Measurements from ENCODE around the gene SPAG17. TPM values are rescaled to one million over a fixed set of nuclear protein-coding genes. Genes with fewer than 3 reads are reported as not detected.

Gene SPAG17
- 0.25 TPM in 1 of 2 replicates, not detected in the other for total RNA-seq (2014; rRNA removed; shearing (Covaris generic); ENCODE audit: low replicate concordance)

DNA sequence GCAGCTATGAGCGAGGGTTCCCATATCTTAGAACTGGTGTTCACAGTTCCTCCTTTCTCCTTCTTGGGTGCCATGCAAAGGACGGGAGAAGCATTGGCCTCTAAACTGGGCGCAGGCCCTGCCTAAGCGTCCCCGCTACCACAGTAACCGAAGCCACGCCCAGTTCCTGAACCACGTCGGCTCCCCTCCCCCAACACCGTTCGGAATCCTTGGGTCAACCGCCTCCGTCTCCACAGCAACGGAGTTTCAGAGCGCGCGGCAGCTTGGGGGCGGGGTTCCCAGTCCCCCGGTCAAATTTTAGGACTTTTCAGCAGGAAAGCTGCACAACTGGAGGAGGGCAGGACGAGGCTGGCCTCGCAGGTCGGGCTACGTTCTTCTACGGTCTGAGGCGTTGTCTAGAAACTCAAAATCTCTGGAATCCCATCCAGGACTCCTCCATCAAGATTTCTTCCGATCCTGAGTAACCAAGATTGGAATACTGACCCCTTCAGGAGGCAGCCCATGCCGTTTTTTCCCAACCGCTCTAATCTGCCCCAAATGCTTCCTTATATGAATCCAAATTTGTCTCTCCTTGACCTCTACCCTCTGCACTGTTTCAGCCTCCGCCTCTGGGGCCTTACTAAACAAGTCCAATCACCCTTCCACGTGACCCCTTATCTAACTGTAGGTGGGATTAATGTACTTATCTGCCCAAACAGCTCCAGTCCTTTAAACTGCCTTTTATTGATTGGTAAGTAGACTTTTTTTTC is at the start of gene SPAG17:
Gene SPAG17 (minus strand): TSS at position 145 of the 749 bp plus-strand sequence. CDS start 71 bp downstream, at position 74.
- H3K9me3 ChIP-seq: peaks cover 2% of the 10 kb centered on the region; the same call in 1 of the 2 replicates
- H3K36me3 ChIP-seq: no peaks in the 10 kb centered on the region
- H3K4me3 ChIP-seq: peak within 1 kb of the TSS; percentile 34
- peak; percentile 50 for DNase-seq
- no peaks in the 10 kb centered on the region for H3K27me3 ChIP-seq

DNA sequence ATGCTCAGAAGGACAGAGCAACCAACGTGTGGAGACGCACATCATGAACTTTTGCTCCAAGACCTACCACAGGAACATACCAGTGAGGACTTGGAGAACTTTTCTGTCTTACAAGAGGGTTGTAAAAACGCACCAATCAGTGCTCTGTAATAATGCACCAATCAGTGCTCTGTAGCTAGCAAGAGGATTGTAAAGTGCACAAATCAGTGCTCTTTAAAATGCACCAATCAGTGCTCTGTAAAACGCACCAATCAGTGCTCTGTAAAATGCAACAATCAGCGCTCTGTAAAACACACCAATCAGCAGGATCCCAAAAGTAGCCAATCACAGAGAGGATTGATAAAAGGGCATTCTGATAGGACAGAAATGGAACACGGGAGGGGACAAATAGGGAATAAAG is 40.4 kb upstream of the SPAG17 start:
- Histone ChIP-seq H3K27me3 (no peaks in the 10 kb centered on the region), H3K36me3 (no peaks in the 10 kb centered on the region), H3K4me3 (no peak overlapping the region), H3K9me3 (no peaks in the 10 kb centered on the region)
- DNase-seq: no peak

DNA sequence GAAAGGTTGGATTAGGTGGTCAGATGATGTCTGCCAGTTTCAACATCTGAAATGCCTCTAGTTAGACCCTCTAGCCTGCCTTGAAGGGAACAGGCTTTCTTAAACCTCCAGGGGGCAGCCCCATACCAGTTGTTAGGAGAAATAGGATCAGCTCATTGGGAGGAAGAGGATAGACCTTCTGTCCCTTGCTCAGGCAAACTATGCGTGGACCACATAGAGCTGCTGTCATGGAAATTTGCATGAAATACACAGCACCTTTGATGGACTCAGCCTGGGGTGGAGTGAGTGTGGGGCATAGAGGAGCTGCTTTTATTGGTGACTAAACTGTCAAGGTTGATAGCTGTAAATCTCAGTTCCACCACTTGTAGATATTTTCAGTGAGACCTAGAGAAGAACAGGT is 38.4 kb upstream of the SPAG17 start:
- peak; percentile 32 for DNase-seq
- no peaks in the 10 kb centered on the region for H3K27me3 ChIP-seq
- no peak overlapping the region for H3K4me3 ChIP-seq
- no peaks in the 10 kb centered on the region for H3K36me3 ChIP-seq
- H3K9me3 ChIP-seq: no peaks in the 10 kb centered on the region

DNA sequence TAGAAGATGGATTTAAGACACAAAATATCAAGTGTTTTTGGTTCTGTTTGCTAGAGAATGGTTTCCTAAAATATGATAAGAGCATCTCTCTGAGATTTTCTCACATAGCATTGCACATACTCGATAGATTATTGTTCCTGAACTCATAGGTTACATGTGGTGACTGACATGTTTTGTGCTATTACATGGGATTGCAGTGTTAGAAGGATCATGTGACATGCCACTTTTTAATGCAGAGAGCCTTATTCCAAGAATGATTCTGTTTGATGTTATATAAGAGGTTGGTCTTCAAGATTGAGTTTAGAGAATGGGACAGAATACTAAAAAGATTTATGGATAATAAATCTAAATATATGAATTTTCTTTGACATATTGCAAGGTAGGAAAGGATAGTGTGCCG is 34.4 kb upstream of the SPAG17 start:
- DNase-seq: no peak
- no peak overlapping the region for H3K4me3 ChIP-seq
- no peaks in the 10 kb centered on the region for H3K36me3 ChIP-seq
- H3K27me3 ChIP-seq: no peaks in the 10 kb centered on the region
- H3K9me3 ChIP-seq: no peaks in the 10 kb centered on the region

DNA sequence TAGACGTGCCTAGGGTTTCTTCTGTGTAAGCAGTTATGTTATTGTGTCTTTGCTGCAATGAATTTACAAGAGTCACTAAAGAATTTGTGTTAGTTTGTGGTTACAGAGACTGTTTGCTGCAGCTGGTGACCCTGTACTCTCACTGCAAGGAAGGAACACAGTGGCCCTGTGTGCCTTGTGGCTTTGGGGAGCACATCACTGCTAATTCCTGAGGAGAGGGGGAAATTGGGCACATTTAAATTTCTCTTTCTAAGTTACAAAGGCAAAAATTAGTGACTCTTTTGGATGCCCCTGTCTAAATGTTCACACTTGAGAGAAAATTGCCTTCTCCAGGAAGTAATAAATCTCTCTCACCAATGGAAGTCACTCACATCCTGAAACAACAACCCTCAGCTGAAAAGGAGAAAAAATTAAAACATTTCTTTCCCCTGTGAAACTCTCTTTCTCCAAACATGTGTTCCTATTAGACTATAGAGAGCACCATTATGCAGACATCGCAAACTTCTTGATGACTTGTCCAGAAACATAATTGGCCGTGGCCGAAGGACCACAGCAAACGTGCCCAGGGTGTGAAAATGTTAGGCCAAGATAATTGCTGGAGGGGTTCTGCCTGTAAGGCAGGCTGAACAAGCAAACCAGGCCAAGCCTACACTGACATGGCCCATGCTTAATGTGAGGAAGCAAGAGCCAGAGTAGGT is 32.3 kb upstream of the SPAG17 start:
- Histone ChIP-seq H3K4me3 (no peak overlapping the region), H3K36me3 (no peaks in the 10 kb centered on the region), H3K27me3 (no peaks in the 10 kb centered on the region), H3K9me3 (no peaks in the 10 kb centered on the region)
- DNase-seq: no peak

DNA sequence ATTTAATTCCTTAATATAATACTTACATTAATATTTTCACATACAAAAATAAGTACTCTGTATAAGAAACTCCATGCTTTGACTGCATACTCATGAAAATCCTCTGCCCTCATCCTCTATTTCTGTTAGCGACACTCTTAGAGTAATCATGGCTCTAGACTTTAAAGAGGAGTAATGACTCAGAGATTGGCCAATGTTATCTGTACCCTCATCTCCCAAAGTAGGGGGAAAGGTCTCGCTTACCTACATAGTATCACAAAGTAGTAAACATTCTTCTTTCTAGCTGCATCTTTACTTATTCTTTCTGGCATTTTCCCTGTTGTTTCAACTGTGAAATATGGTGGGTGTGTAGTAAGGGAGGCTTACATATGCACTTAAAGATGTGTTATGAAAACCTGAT is 29.8 kb upstream of the SPAG17 start:
- no peaks in the 10 kb centered on the region for H3K9me3 ChIP-seq
- no peak for DNase-seq

DNA sequence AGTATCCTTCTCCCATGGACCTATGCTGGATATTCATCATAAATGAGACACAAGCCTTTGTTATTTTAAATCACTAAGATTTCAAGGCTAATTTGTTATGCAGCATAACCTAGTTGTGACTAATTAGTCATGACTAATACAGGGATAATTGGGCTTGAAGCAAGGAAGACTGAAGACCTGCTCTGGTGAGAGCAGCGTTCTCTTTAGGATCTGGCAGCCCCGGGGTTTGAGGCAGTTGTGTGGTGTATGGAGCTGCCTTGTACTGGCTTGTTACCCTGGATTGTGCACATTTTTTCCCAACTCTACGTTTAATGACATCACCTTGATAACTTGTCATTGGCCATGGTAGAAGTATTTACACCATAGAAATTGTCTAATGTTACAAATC is 25.7 kb upstream of the SPAG17 start:
- no peaks in the 10 kb centered on the region for H3K36me3 ChIP-seq
- no peaks in the 10 kb centered on the region for H3K9me3 ChIP-seq
- no peak for DNase-seq
- no peak overlapping the region for H3K4me3 ChIP-seq
- no peaks in the 10 kb centered on the region for H3K27me3 ChIP-seq

More for the DNA sequence above, 29.8 kb upstream of the SPAG17 start:
- H3K27me3 ChIP-seq: no peaks in the 10 kb centered on the region
- no peaks in the 10 kb centered on the region for H3K36me3 ChIP-seq
- H3K4me3 ChIP-seq: no peak overlapping the region

DNA sequence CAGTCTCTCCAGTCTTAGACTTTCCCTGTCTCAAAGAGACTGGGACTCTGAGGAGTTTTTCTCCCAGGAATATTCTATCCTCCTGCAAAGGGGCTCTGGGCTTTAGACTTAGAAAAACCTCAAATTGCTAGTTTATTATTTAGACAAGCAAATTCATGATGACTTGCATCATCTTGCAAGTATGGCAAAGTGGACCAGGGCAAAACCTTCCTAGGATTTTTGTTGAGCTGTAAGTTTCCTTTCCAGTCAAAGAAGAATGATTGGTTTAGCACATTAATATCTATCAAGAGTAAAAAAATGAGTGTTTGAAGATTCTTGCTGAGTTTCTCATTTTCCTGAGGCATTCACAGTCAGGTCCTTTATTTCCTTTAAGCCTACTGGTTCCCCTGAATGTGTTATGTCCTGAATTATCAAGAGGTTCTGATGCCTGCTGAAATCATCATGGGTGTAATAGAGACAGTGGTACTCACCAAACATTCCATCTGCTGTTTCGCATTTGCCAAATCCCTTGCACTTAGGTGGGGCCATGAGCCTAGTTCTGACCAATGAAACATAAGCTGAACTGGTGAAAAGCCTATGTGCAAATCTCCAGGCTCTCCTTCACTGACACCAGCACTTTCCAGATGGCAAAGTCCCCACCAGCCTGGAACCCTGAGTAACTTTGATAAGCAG is 25.2 kb upstream of the SPAG17 start:
- DNase-seq: no peak
- H3K4me3 ChIP-seq: no peak overlapping the region
- H3K36me3 ChIP-seq: no peaks in the 10 kb centered on the region
- no peaks in the 10 kb centered on the region for H3K9me3 ChIP-seq
- H3K27me3 ChIP-seq: no peaks in the 10 kb centered on the region

DNA sequence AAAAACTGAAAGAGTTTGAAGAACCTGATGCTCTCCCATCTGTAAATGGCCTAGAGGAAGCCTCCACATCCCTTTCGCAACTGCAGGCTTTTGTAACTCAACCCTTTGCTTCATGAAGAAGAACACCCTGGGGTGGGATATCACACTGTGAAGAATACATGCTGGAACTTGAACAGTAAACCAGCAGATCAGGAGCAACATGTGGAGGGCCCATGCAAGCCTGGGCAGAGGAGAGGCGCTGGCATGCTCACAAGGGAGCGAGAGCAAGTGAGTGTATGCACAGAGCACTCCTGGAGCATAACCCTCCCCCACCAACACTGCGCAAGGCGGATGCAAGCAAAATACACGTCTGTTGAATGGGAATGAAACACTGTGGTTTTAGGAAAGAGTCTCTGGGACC is 24.6 kb upstream of the SPAG17 start:
- Histone ChIP-seq H3K9me3 (no peaks in the 10 kb centered on the region), H3K27me3 (no peaks in the 10 kb centered on the region), H3K4me3 (no peak overlapping the region), H3K36me3 (no peaks in the 10 kb centered on the region)
- no peak for DNase-seq

DNA sequence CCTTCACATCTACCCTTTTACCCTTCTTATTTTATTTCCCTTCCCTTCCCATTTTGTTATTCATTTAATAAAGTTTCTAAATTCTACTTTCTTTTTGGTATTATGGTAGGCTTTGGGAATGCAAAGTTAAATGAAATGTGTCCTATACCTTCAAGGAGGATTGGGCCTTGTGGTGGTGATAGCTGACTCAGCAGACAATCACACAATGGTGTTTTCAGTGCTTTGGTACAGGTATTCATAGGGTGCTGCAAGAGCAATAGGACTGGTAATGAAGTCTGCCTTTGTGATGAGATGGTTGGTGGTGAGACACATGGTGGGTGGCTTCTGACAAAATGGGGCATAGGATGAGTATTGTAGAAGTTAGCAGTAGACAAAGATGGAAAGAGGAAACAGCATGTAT is 21.9 kb upstream of the SPAG17 start:
- H3K9me3 ChIP-seq: no peaks in the 10 kb centered on the region
- no peaks in the 10 kb centered on the region for H3K27me3 ChIP-seq
- DNase-seq: no peak
- H3K4me3 ChIP-seq: no peak overlapping the region
- H3K36me3 ChIP-seq: no peaks in the 10 kb centered on the region

DNA sequence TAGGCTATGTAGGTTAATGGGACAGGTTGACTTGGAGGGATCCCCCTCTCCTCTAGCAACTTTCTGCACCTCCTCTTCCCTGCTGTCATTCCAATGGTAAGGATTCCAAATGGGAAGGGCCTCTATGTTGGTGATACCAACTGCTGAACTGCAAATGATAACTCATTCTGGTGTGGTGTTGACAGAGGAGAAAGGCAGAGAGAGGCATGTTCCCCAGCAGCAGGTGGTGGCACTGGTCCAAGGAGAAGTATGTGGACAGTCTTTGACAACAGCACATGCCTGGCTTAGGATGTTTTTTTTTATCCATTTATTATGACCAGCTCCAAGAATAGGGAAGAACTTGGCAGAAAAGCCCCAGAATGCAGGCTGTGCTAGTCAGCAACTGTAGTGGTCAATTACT is 19.6 kb upstream of the SPAG17 start:
- H3K9me3 ChIP-seq: no peaks in the 10 kb centered on the region
- no peak overlapping the region for H3K4me3 ChIP-seq
- peak; percentile 50 for DNase-seq
- H3K27me3 ChIP-seq: no peaks in the 10 kb centered on the region
- H3K36me3 ChIP-seq: no peaks in the 10 kb centered on the region

DNA sequence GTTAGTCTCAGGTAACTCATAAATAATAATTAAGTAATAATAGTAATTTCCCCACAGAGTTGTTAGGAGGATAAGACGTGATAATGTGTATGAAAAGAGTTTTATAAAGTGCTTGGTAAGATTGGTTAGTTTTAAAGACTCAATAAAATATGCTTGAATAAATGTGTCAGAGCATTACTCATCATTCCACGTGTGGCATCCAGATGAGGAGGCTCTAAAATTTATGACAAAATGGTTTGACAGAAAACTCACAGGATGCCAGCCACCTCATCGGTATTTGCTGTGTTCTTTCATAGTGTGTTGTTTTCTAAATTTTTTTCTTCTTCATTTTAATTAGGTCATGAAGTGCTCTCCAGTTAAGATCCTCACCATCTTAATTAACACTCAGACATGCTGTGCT is 19.1 kb upstream of the SPAG17 start:
- DNase-seq: peak; percentile 29

DNA sequence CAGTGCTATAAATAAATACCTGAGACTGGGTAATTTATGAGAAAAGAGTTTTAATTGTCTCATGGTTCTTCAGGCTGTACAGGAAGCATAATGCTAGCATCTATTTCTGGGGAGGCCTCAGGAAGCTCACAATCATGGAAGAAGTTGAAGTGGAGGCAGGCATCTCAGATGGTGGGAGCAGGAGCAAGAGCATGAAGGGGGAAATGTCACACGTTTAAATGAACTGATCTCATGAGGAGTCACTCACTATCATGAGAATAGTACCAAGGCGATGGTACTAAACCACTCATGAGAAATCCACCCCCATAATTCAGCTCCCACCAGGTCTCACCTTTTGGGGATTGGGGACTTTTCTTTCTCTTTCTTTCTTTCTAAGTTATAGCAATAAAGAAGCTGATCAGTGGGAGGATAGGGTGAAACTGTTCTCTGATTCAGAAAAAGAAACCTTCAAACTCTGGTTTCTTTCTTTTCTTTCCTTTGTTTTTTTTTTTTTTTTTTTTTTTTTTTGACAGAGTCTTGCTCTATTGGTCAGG is 17.1 kb upstream of the SPAG17 start:
- H3K36me3 ChIP-seq: no peaks in the 10 kb centered on the region
- H3K27me3 ChIP-seq: no peaks in the 10 kb centered on the region
- no peaks in the 10 kb centered on the region for H3K9me3 ChIP-seq
- no peak for DNase-seq
- no peak overlapping the region for H3K4me3 ChIP-seq

More for the DNA sequence above, 19.1 kb upstream of the SPAG17 start:
- H3K9me3 ChIP-seq: no peaks in the 10 kb centered on the region
- H3K27me3 ChIP-seq: no peaks in the 10 kb centered on the region
- H3K4me3 ChIP-seq: no peak overlapping the region
- H3K36me3 ChIP-seq: no peaks in the 10 kb centered on the region

DNA sequence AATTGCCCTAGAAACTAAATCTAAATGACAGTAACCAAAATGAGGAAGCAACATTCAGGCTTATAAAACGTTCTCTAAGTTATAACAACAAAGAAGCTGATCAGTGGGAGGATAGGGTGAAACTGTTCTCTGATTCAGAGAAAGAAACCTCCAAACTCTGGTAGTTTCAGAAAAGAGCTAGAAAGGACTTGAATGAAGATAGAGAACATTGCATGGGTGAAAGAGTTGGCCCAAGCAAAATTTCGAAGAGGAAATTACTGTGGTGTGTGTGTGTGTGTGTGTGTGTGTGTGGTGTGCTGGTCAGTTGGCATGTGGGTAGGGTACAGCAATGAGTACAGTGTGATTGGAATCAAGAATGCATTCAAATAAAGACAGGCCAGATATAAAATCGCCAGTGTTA is 16.5 kb upstream of the SPAG17 start:
- Histone ChIP-seq H3K27me3 (no peaks in the 10 kb centered on the region), H3K36me3 (no peaks in the 10 kb centered on the region)

DNA sequence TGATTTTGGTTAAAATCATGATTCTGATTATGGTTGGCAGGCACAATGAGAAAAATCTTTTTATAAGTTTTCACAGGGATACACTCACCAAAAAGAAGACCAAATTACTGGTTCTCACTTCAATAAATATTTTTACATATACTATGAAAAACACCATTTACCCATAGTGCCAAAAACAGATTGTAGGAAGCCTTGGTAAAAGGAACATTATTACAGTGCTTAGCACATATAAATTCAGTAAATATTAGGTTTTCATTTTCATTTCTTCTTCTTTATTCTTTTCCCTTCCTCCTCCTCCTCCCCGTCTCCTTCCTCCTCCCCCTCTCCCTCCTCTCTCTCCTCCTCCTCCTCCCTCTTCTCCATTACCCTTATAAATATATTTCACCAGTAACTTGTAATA is 15.8 kb upstream of the SPAG17 start:
- H3K36me3 ChIP-seq: no peaks in the 10 kb centered on the region
- DNase-seq: no peak
- no peaks in the 10 kb centered on the region for H3K27me3 ChIP-seq
- H3K9me3 ChIP-seq: no peaks in the 10 kb centered on the region
- H3K4me3 ChIP-seq: no peak overlapping the region

More for the DNA sequence above, 16.5 kb upstream of the SPAG17 start:
- no peak overlapping the region for H3K4me3 ChIP-seq
- DNase-seq: no peak
- H3K9me3 ChIP-seq: no peaks in the 10 kb centered on the region

DNA sequence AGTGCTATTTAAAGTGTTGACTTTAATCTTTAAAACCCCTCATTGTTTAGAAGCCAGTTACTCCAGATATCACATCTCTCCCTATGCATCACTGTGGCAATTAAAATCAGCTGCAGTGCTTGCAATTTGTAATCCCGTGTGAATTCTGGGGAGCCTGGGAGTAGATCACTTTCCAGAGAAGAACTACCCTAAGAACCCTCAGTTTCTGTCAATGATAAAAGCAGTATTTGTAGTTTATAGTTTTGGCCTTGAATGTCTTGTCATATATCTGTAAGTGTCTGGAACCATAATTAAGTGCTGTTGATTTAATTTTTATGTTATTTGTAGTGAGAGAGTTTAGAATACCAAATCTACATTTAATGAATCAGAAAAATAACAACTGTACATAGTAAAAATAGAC is 5.5 kb upstream of the SPAG17 start:
- Histone ChIP-seq H3K4me3 (no peak overlapping the region), H3K9me3 (peaks cover 3% of the 10 kb centered on the region), H3K36me3 (no peaks in the 10 kb centered on the region), H3K27me3 (no peaks in the 10 kb centered on the region)
- no peak for DNase-seq

DNA sequence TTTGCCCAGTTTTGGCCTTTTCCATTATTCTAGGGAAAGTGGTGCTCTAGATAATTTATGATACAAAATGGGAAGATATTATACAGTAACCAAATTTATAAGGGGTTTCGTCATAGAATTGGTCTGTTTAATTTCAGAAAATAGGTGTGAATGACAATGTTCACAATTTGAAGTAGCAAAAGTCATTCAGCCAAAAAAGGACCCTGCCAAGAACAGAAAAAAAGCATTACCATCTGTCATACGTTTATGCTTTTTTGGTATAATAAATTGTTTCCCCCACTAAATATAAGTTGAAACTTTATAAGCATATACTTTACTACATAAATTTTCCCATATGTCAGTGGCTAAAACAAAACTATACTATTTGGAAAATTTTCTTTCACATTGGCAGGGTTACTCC is 4.5 kb upstream of the SPAG17 start:
- Histone ChIP-seq H3K27me3 (no peaks in the 10 kb centered on the region), H3K9me3 (peaks cover 4% of the 10 kb centered on the region), H3K4me3 (no peak overlapping the region), H3K36me3 (no peaks in the 10 kb centered on the region)
- no peak for DNase-seq

All from MG63 (cell line).